DMS153 (cell line): Measurements from ENCODE around the gene VGLL4.
"Not testable (repeated sequence)": the region's sequence is repeated elsewhere in the genome, so short reads cannot be mapped to it uniquely, and the experiment has no call there.

Source experiments
- DNase-seq: peaks from one replicate; lab custom pipeline; 2025; lab: John Stamatoyannopoulos, UW

The VGLL4 gene

DNA sequence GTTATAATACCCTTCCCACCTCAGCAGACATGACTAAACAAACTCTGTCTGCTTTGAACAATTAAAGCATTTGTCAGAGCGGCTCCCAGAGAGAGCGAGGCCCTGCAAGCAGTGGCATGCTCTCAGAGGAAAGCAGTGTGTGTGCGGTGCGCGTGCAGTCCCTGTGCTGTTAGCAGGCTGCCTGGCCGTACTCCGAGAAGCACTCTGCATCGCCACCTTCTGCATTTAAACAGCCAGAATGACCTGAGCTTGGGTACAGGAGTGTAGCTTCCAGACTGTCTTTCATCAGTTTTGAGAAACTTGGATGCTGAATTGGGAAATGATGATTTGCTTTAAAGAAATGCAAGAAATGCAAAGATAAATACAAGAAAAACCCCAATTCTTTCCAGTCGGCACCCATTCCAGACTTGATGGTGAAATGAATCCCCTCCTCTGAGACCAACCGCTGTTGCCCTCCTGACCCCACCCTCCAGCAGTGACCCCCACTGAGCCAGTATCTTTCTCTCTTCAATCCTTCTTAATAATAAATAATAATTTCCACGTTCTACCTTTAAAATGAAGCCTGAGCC is 113.5 kb downstream of the VGLL4 start:
- DNase-seq, result peak; percentile 57

DNA sequence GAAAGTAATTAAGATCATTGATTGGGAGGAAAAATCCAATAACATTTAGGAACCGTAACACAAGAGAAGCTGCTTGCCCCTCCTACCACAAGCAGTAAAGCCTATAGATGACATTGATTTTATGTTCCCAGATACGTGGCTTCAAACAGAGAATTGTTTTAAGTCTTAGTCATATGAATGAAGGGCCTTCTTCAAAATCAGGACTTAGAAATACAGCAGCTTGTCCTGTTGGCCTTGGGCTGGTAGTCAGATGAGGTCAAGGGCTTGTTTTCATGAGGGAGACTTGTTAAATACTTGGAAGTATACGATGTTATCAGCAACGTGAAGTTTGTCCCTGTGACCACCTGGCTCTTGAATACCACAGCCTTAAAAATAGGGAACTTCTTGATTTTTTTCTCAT is 114.4 kb downstream of the VGLL4 start:
- no peak for DNase-seq

DNA sequence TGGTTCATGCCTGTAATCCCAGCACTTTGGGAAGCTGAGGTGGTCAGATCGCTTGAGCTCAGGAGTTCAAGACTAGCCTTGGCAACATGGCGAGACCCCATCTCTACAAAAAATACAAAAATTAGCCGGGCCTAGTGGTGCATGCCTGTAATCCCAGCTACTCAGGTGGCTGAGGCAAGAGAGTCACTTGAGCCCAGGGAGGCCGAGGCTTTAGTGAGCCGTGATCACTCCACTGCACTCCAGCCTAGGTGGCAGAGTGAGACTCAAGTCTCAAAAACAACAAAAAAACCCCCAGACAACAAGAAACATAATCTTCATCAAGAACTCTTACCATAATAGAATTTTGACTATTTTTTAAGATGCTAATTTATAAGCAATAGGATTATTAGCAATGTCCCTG is 117.6 kb downstream of the VGLL4 start:
- DNase-seq, result not testable (repeated sequence)

DNA sequence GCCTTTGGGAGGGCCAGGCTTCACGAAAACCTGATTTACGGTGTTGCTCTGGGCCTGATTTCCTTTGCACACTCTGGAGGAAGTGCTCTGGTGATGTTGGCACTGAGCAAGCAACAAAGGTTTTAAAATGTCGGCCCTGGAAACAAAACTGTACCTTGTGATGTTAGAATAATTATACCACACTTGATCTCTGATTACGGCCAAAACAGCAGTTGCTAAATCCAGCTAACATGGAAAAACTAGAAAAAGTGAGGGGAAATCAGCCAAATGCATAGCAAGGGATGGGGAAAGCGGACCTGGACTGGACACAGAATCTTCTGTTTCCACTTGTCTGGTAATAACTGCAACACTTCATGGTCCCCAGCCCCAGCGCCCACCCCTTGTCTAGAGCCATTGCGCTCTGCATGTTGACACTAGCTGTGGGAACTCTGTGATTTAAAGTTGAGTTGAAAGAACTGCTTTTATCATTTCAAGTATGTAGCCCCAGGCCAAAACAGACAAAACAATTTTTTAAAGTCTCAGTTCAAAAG is 120.1 kb downstream of the VGLL4 start:
- peak; percentile 14 for DNase-seq

DNA sequence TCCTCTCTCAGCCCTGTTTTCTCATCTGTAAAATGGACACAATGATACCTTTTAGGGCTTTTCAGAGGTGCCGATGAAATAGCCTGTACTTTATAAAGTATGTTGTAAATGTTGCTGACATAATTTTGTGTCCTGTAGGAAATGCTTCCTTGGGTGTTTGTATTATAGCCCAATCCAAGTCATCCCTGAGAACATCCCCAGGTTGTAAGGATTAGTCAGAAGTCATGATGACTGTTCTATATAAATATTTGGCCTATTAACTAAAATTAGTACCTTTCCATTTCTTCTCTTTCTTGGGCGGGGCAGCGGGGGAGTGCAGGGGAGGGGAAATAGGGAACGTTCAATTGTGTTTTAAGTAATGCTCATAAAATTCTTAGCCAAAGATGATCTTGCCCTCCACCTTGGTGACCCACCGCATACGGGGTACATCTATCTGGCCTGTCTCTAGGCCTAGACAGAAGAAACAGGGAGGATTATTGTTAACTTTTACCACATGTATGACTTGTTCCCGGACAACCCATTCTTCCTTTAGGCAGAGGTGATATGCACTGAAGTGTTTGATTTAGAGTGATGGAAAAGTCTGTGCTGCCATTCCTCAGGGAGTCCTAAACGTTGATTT is 120.7 kb downstream of the VGLL4 start:
- no peak for DNase-seq

DNA sequence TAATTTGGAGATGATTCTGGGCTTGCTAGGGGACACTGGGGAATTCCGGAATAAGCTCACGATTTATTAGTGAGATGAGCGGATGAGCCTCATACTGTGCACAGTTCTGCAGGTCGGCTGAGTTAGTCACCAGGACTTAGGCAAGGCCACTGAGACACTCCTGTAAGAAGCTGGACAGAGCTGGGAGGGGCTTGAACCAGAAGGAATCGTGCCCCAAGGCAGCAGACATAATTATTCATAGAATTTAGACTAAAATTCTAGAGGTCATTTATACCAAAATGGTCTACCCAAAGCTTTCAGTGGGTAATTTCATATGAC is 121.4 kb downstream of the VGLL4 start:
- no peak for DNase-seq

DNA sequence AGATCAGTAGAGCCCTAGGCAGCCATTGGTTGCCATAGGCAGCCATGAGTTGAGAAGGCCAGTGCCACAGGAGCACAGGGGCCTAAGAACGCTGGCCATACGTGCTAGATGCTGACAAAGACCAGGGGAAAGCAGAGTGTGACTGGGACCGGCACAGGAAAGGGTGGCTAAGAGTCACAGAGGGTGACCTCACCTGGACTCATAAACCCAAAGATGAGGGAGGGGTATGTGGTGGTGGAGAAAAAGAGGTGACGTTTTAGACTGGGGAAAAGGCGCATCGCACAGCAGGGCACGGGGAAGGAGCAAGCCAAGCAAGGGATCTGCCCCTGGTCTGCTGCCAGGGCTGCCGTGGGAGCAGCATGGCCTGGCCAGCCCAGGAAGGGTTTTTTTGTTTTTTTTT is 122.5 kb downstream of the VGLL4 start:
- DNase-seq, result no peak

DNA sequence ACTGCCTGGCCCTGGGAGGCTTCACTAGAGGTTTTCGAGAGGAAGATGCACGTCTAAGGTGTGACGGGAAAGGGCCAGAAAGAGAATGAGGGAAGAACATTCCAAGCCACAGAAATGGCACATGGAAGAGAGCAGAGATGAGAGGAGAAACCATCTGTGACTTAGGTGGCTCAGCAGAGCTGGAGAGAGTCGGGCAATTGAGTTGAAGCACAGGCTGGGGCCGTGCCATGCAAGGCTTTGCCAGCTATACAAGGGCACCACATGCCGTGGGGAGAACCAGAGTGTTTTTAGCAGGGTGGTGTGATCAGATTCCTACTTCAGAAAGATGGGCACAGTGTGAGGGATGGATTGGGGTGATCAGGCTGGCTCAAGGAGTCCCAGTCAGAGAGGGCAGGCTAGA is 126.1 kb downstream of the VGLL4 start:
- no peak for DNase-seq

DNA sequence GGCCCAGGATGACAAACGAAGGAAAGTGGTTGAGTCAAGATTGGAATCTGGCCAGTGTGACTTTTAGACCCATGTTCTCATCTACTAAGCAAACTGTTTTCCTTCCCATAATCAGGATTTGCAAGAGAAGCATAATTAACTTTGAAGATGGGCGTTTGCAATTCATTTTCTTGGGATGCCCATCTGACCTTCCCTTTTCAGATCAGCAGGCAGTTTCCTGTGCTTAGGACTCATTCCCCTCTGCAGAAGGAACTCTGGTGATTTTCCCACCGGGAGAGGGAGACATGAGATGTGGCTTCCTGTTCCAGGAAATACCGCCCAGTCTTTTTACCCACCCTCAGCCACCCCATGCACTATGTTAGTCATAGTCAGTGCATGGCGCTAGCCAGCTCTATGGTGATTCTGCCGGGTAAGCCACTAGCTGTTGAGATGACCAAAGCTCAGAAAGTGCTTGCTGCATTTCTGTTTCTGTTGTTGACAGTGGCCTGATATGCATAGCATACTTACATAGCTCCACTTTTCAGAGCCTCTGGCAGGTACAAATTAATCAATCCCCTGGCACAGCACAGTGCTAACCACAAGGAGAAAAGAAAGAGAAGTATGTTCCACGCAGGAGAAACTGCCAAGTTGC is 129.4 kb downstream of the VGLL4 start:
- DNase-seq, result peak; percentile 34

DNA sequence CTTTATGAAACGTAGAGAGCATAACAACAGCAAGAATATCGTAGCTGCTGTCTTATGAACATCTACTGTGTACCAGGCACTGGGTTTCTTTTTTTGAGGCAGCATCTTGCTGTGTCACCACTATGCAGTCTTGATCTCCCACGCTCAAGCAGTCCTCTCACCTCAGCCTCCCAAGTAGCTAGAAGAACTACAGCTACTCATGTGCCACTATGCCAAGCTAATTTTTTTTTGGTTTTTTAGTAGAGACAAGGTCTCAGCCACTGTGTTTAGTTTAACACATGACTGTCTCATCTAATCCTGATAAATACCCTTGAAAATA is 129.9 kb downstream of the VGLL4 start:
- DNase-seq, result no peak

DNA sequence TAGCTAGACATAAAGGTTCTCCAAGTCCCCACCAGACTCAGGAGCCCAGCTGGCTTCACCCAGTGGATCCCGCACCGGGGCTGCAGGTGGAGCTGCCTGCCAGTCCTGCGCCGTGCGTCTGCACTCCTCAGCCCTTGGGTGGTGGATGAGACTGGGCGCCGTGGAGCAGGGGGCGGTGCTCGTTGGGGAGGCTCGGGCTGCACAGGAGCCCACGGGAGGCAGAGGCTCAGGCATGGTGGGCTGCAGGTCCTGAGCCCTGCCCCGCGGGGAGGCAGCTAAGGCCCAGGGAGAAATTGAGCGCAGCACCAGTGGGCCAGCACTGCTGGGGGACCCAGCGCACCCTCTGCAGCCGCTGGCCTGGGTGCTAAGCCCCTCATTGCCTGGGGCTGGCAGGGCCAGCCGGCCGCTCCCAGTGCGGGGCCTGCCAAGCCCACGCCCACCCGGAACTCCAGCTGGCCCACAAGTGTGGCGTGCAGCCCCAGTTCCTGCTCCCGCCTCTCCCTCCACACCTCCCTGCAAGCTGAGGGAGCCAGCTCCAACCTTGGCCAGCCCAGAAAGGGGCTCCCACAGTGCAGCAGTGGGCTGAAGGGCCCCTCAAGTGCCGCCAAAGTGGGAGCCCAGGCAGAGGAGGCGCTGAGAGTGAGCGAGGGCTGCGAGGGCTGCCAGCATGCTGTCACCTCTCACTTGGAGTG is 130.4 kb downstream of the VGLL4 start:
- not testable (repeated sequence) for DNase-seq

DNA sequence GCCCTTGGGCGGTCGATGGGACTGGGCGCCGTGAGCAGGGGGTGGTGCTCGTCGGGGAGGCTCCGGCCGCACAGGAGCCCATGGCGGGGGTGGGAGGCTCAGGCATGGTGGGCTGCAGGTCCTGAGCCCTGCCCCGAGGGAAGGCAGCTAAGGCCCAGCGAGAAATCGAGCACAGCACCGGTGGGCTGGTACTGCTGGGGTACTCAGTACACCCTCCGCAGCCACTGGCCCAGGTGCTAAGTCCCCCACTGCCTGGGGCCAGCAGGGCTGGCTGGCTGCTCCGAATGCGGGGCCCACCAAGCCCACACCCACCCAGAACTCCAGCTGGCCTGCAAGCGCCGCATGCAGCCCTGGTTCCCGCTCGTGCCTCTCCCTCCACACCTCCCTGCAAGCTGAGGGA is 132.1 kb downstream of the VGLL4 start:
- DNase-seq, result not testable (repeated sequence)

DNA sequence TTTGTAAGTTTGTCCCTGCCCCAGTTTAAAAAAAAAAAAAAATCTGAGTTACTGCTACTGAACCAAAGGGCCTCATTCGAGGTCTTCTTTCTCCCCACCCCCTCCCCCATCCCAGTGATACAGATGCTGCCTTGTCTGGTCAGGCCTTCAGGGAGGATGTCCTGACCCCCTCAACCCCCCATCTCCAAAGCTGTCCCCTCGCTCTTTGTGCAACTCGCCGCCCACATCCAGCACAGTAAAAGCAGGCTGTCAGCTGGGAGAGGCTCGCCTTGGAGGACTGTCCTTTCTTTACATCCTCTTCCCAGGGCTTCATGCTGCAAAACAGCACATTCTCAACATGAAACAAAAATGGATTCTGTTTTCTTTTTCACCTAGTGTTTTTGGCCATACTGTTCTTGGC is 133.4 kb downstream of the VGLL4 start:
- DNase-seq, result no peak

DNA sequence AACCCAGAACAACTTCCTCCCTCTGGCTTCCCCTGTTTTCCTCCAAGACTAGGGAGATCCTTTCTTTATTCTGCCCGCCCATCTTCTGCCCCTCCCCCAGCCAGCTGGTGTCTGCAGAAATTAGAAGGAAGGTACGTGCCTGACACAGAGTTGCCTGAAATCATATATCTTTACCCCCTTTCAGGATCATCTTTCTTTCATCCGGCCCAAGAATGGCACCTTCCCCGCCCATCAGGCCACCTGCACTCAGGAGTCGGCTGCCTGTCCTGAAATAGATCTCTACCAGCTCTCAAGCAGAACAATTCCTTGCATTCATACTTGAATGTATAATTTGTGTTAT is 133.7 kb downstream of the VGLL4 start:
- DNase-seq, result no peak

DNA sequence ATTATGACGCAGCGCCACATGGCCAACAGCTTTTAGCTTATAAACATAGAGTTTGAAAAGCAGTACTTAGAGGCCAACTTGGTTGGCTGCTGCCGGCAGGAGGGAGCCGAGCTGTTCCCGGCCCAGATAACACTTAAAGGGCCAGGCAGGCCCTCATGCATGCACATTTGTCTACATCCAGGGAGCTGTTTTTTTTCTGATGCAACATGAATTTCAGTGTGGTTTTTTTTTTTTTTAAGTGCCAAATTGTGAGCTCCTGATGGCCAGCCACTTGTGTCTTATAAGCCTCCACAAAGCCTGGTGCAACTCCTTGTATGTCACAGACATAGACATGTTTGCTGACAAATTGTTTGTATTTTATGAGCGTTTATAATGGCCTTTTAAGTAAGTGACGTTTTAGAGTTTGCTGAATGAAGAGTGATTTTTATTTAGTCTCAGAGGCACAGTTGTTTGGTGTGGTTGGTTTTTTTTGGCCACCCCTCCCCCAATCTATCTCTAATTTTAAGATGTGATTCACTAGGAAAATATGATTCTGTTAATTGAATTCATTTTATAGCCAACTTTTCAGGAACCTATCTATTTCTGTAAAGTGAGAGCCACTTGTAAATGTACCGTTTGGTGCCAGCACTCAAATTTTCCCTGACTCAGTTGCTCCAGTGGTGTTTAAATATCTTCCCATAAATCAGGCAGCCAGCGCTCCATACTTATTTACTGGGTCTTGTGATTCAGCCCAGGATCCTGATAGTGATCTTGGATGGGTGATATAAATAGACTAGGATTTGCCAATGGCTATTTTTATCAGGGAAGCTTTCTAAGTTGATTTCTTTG is 134.3 kb downstream of the VGLL4 start:
- peak; percentile 51 for DNase-seq

DNA sequence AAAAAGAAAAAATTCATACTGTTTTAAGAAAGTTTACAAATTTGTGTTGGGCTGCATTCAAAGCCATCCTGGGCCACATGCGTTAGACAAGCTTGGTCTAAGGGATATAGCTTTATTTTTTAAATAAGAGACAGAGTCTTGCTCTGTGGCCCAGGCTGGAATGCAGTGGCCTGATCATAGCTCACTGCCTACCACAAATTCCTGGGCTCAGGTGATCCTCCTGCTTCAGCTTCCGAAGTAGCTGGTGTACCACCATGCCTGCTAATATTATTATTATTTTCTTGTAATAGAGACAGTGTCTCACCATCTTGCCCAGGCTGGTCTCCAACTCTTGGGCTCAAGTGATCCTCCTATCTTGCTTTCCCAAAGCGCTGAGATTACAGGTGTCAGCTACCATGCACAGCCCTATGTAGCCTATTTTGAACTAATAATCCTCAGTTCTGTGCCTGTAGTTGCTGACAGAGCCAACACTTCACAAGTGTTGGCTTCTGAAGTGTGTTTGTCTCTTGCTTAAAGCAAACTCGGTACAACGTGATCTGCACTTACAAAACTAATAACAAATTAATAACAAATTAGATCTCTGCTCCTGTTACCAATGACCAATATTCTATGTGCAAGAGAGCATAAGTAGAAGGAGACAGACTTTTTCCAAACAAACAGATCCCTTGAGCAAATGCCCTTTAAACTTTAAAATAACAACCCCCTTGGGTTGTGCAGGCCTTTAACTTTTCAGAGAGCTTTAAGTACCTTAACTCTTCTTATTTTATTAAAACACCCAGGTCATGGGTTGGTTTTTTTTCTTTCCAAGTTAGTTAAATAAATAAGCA is 135.2 kb downstream of the VGLL4 start:
- DNase-seq, result no peak

DNA sequence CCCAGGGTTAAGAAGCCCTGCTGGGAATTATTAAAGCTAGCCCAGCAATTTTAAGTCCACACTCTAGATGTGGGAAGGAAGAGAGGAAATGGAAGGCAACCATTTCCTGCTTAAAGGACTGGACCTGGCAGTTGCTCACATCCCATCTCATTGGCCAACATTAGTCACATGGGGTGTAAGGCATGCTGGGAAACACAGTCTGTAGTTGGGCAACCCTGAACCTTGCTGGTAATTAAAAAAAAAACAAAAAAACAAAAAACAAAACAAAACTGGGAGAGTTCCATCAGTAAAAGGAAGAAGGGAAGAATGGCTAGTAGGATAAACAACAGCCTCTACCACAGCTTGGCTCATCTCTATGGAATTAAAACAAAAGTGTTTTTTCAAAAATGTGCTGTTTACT is 136.0 kb downstream of the VGLL4 start:
- DNase-seq, result no peak
